Natural killer cell treated with Interleukin-12 subunit alpha and Interleukin-12 subunit beta and Interleukin-15 and Interleukin-18, amount 100 ng/mL, for 72 hours (primary cell): Measurements from ENCODE around the gene C17orf113. TPM values are rescaled to one million over a fixed set of nuclear protein-coding genes. Genes with fewer than 3 reads are reported as not detected.

Experiments
- total RNA-seq, 2 donors: library from RNA; stranded (reverse); gene quantifications; one replicate each; pipeline ENCODE4 v1.2.3, GENCODE V29; 2022

The C17orf113 gene
- total RNA-seq, 2 donors from 2014 or later = not detected

Other genes with a start within 250 kb of the C17orf113 start
- gene P3H4, start 238.7 kb downstream of the C17orf113 start, total RNA-seq = 1 to 10 TPM; 1.8 to 5.2 TPM
- under 1 TPM; 0.64 to 0.74 TPM for gene FKBP10, start 237.6 kb downstream of the C17orf113 start, total RNA-seq
- gene NT5C3B, start 214.4 kb downstream of the C17orf113 start, total RNA-seq = 10 to 100 TPM; 18.8 to 49.4 TPM
- gene KLHL10, start 212.8 kb downstream of the C17orf113 start, total RNA-seq = not detected
- gene KLHL11, start 185.2 kb downstream of the C17orf113 start, total RNA-seq = 10 to 100 TPM; 14.9 to 15.7 TPM
- gene ACLY, start 131.7 kb downstream of the C17orf113 start, total RNA-seq = 100 to 1,000 TPM; 200 to 243 TPM
- 1 to 10 TPM in 1 of 2 donors, under 1 TPM in 1; 0.12 to 1.0 TPM for gene ODAD4, start 120.0 kb downstream of the C17orf113 start, total RNA-seq
- gene CNP, start 83.8 kb downstream of the C17orf113 start, total RNA-seq = 10 to 100 TPM; 55.6 to 81.9 TPM
- gene DNAJC7, start 33.2 kb downstream of the C17orf113 start, total RNA-seq = 100 to 1,000 TPM; 119 to 137 TPM
- gene NKIRAS2, start 30.5 kb downstream of the C17orf113 start, total RNA-seq = 10 to 100 TPM; 27.8 to 28.7 TPM
- gene ZNF385C, start 47.9 kb upstream of the C17orf113 start, total RNA-seq = not detected
- 1 to 10 TPM; 7.0 to 7.6 TPM for gene DHX58, start 62.1 kb upstream of the C17orf113 start, total RNA-seq
- 10 to 100 TPM; 16.5 to 56.5 TPM for gene KAT2A, start 70.8 kb upstream of the C17orf113 start, total RNA-seq
- gene HSPB9, start 72.2 kb upstream of the C17orf113 start, total RNA-seq = not detected
- 10 to 100 TPM; 67.4 to 73.7 TPM for gene RAB5C, start 104.4 kb upstream of the C17orf113 start, total RNA-seq
- gene KCNH4, start 130.5 kb upstream of the C17orf113 start, total RNA-seq = 1 to 10 TPM in 1 of 2 donors, under 1 TPM in 1; 0.33 to 2.5 TPM
- not detected for gene HCRT, start 134.9 kb upstream of the C17orf113 start, total RNA-seq
- 10 to 100 TPM; 13.2 to 17.5 TPM for gene GHDC, start 143.9 kb upstream of the C17orf113 start, total RNA-seq
- gene STAT5B, start 225.8 kb upstream of the C17orf113 start, total RNA-seq = 100 to 1,000 TPM; 131 to 209 TPM
- 100 to 1,000 TPM; 187 to 392 TPM for gene STAT5A, start 237.9 kb upstream of the C17orf113 start, total RNA-seq